RWPE1 (cell line): Measurements from ENCODE around the gene ZNF423.

Source experiments
- CTCF ChIA-PET: fragments of 350-600 bp; sonication (Branson Sonifier 250); formaldehyde crosslinking; extraction: SDS; loops from one replicate; lab custom pipeline; 2021; lab: Yijun Ruan, JAX
- POLR2A ChIA-PET: fragments of 400-600 bp; formaldehyde crosslinking; extraction: SDS; loops from one replicate; lab custom pipeline; 2020; ENCODE audit warnings: antibody characterized with exemption; ENCODE audit not compliant: low non-redundant PET; lab: Yijun Ruan, JAX
- DNase-seq: peaks from one replicate; pipeline ENCODE4 v3.0.0; 2012; ENCODE audit warnings: low spot score
- H3K27ac ChIP-seq: fragments of 450-650 bp; 2 replicates; pipeline ENCODE4 v1.5.1; 2017
- TF ChIP-seq, protein P1 (sequence below): fragments of 450-650 bp; conservative IDR thresholded peaks from 2 replicates; pipeline ENCODE4 v1.5.1; 2017; ENCODE audit warnings: low read depth, mild to moderate bottlenecking

ZNF423 gene

DNA sequence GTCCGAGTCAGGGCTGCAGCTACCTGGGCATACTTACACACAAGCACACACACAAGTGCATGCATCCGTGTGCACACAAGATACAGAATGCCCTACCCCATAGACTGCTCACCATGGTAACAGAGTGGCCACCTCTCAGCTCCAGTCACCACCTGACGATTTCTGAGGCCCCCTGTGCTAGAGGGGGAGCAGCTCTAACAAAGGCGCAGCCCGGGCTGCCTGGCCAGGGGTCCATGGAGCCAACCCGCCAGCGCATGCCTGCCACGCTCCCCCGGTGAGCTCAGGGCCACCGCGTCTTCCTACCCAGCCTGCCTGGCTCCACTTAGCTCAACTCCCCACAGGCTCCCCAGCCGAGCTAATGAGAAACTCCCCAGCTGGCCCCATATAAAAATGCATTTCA is 75.5 kb downstream of the ZNF423 start:
- POLR2A ChIA-PET, result no interaction called here
- CTCF ChIA-PET, result no interaction called here
- no peak overlapping the region for H3K27ac ChIP-seq
- TF ChIP-seq, protein P1, sequence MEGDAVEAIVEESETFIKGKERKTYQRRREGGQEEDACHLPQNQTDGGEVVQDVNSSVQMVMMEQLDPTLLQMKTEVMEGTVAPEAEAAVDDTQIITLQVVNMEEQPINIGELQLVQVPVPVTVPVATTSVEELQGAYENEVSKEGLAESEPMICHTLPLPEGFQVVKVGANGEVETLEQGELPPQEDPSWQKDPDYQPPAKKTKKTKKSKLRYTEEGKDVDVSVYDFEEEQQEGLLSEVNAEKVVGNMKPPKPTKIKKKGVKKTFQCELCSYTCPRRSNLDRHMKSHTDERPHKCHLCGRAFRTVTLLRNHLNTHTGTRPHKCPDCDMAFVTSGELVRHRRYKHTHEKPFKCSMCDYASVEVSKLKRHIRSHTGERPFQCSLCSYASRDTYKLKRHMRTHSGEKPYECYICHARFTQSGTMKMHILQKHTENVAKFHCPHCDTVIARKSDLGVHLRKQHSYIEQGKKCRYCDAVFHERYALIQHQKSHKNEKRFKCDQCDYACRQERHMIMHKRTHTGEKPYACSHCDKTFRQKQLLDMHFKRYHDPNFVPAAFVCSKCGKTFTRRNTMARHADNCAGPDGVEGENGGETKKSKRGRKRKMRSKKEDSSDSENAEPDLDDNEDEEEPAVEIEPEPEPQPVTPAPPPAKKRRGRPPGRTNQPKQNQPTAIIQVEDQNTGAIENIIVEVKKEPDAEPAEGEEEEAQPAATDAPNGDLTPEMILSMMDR, result no peak
- no peak for DNase-seq

DNA sequence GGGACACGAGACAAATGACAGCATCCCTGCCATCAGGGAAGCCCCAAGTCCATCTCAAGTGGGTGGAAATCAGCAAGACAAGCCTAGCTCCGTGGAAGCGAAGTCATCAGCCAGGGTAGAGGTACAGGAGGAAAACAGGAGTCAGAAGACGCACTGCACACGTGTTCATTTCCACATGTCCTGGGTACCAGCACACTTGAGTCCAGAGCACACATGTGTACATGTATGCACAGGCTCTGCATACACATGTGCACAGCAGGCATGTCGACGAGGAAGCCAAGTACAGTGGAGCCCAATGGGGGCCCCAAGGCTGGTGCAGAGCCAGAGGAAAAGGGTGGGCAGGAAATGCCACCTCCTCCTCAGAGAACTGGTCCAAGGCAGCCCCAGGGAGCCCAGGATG is 75.9 kb downstream of the ZNF423 start:
- ChIA-PET POLR2A (no interaction called here), CTCF (no interaction called here)
- DNase-seq, result no peak
- TF ChIP-seq, protein P1, result no peak
- H3K27ac ChIP-seq, result no peak overlapping the region

DNA sequence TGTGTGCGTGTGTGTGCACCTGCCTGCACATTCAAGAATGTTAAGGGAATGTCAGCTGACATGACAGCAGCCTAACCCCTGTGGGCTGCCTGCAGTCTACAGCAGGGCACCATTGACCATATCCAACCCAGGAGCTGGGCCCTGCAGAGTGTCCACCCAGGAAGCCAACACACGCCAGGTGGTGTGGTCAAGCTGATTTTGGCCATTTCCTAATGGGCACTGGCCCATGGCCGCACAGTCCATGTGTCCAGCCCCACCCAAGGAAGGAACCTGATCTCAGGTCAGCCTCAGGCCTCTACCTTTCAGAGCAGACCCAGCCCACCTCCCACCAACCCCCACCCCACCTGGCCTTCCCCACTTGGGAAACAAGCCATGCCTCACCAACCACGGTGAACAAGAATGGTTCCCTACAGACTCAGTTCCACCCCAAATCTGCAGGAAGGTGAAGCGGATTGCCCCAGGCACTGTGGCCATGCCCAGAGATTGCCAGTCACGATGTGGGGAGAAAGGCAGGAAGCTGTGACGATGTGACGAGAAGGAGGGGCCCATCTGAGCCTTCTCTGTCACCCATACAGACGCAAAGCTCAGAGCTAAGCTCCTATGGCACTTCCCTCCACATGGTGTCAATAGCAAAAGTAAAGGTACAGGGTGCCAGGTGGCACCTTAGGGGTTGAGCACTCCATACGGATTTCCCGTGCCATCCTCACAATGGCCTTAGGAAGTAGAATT is 77.5 kb downstream of the ZNF423 start:
- H3K27ac ChIP-seq, result no peak overlapping the region
- ChIA-PET POLR2A (no interaction called here), CTCF (no interaction called here)
- TF ChIP-seq, protein P1, result no peak
- no peak for DNase-seq

DNA sequence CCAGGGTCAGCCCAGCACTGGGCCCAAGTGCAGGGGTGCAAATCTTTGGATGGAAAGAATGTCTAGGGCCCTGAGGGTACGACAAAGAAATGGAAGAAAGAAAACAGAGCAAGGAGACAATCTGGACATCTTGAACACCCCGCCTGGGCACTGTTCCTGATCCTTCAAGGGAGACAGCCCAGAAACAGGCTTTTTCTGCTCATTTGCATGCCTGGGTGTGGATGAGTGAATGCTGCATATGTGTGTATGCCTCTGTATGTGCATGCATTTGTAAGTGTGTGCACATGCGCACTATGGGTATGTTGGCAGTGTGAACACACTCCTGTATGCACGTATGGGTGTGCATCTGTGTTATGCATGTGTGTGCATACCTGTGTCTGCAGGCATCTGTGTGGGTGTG is 79.2 kb downstream of the ZNF423 start:
- POLR2A ChIA-PET, result no interaction called here
- TF ChIP-seq, protein P1, result no peak
- no peak for DNase-seq

DNA sequence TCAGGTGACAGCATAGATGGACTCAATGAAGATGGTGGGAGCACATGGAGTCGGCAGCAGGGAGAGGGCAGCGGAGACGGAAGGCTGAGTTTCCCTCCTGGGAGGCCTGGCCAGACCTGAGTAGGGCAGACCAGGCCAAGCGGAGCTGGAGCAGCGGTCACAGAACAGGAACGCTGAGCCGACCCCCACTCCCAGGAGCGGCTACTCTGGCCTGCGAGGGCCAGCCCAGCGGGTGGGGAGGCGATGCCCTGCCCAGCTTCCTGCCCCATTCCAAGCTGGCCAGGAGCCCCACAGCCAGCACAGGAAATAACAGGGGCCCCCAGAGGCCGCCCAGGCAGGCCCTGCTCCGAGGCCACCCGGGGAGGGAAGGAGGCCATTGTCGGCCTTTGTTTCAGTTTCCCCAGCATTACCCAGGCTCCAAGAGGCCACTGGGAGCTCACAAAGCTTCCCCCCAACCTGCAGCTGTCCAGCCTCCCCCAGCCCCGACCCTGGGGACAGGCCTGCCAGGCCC is 79.8 kb downstream of the ZNF423 start:
- ChIA-PET CTCF (no interaction called here), POLR2A (no interaction called here)
- TF ChIP-seq, protein P1, result no peak
- DNase-seq, result no peak
- H3K27ac ChIP-seq, result no peak overlapping the region

More for the DNA sequence above, 79.2 kb downstream of the ZNF423 start:
- H3K27ac ChIP-seq, result no peak overlapping the region
- CTCF ChIA-PET, result no interaction called here

DNA sequence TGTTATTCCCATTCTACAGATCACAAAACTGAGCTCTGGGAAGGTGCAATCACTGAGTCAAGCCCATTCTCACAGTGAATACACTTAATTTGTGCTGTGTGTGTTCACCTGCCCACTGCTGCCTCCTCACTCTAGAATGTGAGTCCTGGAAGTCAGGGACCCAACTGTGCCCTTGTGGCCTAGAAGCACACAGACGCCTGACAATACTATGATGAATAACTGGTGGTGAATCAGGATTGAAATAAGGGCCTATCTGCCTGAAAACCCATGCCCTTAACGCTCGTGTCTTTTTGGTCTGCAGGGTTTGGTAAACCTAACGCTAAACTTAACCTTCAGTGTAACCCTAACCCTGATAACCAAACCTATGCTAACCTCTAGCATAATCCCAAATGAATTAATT is 80.3 kb downstream of the ZNF423 start:
- no peak for DNase-seq
- POLR2A ChIA-PET, result no interaction called here

More for the DNA sequence above, 80.3 kb downstream of the ZNF423 start:
- CTCF ChIA-PET, result no interaction called here
- TF ChIP-seq, protein P1, result no peak
- H3K27ac ChIP-seq, result no peak overlapping the region
